ENCODE measurements around the gene ZNF688.

DNA sequence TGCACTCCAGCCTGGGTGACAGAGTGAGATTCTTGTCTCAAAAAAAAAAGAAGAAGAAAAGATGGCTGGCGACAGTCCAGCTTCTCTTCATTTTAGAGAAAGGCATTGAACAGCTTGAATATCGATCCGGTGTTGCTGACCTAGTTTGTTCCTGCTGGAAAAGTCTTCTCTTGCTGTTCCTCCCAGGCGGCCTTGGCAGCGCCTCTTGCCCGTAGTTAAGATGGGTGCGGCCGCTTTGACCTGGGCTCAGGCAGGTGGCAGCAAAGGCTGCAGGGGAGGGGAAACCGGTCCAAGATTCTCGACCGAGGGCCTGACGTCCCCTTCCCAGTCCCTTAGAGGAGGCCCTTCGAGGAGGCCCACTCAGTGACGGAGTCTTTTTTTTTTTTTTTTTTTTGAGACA, 9.5 kb downstream of the ZNF688 start:
- TF ChIP-seq, protein P1, sequence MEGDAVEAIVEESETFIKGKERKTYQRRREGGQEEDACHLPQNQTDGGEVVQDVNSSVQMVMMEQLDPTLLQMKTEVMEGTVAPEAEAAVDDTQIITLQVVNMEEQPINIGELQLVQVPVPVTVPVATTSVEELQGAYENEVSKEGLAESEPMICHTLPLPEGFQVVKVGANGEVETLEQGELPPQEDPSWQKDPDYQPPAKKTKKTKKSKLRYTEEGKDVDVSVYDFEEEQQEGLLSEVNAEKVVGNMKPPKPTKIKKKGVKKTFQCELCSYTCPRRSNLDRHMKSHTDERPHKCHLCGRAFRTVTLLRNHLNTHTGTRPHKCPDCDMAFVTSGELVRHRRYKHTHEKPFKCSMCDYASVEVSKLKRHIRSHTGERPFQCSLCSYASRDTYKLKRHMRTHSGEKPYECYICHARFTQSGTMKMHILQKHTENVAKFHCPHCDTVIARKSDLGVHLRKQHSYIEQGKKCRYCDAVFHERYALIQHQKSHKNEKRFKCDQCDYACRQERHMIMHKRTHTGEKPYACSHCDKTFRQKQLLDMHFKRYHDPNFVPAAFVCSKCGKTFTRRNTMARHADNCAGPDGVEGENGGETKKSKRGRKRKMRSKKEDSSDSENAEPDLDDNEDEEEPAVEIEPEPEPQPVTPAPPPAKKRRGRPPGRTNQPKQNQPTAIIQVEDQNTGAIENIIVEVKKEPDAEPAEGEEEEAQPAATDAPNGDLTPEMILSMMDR (IDR thresholded peaks at IDR 0.05; ENCODE audit: low read length) = no peak
- no peak for TF ChIP-seq EZH2 (optimal IDR thresholded peaks at IDR 0.05; ENCODE audit: low read depth, low read length)

Measured in MM.1S (cell line).